Neural progenitor cell (in vitro differentiated cells): ENCODE measurements around the gene BICRAL.

Experiments
- CTCF ChIP-seq: fragments of 200-600 bp; sonication (generic); IDR thresholded peaks from 2 replicates; pipeline ENCODE4 v1.5.1; 2017; ENCODE audit warnings: antibody characterized with exemption, mild to moderate bottlenecking
- EZH2 ChIP-seq: fragments of 200-600 bp; sonication (generic); IDR thresholded peaks from 2 replicates; pipeline ENCODE4 v1.6.1; 2017; ENCODE audit warnings: antibody characterized with exemption, mild to moderate bottlenecking, moderate library complexity
- EZH2phosphoT487 ChIP-seq: fragments of 200-600 bp; sonication (generic); IDR thresholded peaks from 2 replicates; pipeline ENCODE4 v1.6.1; 2017; ENCODE audit warnings: antibody characterized with exemption

GRCh38 chr6:42788671-42789070 is 6.8 kb downstream of the BICRAL start:
- TF ChIP-seq CTCF, result no peak
- no peak for TF ChIP-seq EZH2phosphoT487
- no peak for TF ChIP-seq EZH2
